ENCODE results near the gene CPEB1.

Gene CPEB1

DNA sequence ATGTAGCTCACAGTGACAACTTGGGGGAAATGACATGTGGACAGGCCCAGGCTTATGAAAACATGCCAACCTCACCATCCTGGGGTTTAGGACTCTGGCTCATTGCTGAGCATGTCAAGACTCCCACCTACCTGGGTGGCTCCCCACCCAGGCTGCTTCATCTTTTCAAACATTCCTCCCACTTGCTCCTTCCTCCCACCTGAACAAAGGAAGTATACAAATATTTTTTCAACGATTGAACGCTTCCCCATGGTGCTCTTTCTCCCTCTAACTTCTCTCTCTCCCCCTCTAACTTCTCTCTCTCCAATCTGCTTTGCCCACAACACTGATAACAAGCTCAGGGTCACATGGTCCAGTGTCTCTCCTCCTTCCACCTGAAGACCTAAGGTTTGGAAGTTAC is 27.7 kb upstream of the CPEB1 start:
- no peak overlapping the region for H2AK5ac ChIP-seq (ENCODE audit: low read length, severe bottlenecking)
- no peak overlapping the region for H3K4me3 ChIP-seq (ENCODE audit: insufficient read depth in 1 of 2, low read depth in 1 of 2, low read length in 2 of 2)
- H3K4ac ChIP-seq (ENCODE audit: low read depth in 1 of 2, low read length in 2 of 2) = no peak overlapping the region
- H3K79me1 ChIP-seq (replicated peaks; ENCODE audit: low read length, poor library complexity, severe bottlenecking) = no peaks in the 10 kb centered on the region
- no peak overlapping the region for H3K23ac ChIP-seq (ENCODE audit: low read length in 2 of 2)
- H3K27ac ChIP-seq (ENCODE audit: low read length, poor library complexity, severe bottlenecking) = no peak overlapping the region
- H4K8ac ChIP-seq (ENCODE audit: low read length) = no peak overlapping the region
- no peak overlapping the region for H3K18ac ChIP-seq (ENCODE audit: low read depth in 1 of 2, low read length in 2 of 2)
- H2AFZ ChIP-seq (ENCODE audit: low read depth, low read length) = no peak overlapping the region
- 49% methylated on average over 2 of the region's 2 CpGs for WGBS
- H4K91ac ChIP-seq (ENCODE audit: low read length) = no peak overlapping the region
- H3K9ac ChIP-seq (ENCODE audit: low read length) = no peak overlapping the region
- no peak overlapping the region for H2BK5ac ChIP-seq (ENCODE audit: low read depth, low read length, poor library complexity, severe bottlenecking)
- no peak overlapping the region for H3K4me2 ChIP-seq (ENCODE audit: low read length, poor library complexity, severe bottlenecking)
- no peaks in the 10 kb centered on the region for H3K4me1 ChIP-seq (ENCODE audit: control insufficient read depth, insufficient read depth, low read depth, low read length)
- peaks cover 22 to 41% of the 10 kb centered on the region in 2 experiments for H3K27me3 ChIP-seq (ENCODE audit: control insufficient read depth in 1 of 2, insufficient read depth in 1 of 2, low read length in 2 of 2)
- no peaks in the 10 kb centered on the region for H3K9me3 ChIP-seq (ENCODE audit: control insufficient read depth, low read length)
- H3K14ac ChIP-seq (ENCODE audit: low read length in 2 of 2) = no peak overlapping the region
- no peak overlapping the region for H2BK12ac ChIP-seq (ENCODE audit: low read length in 2 of 2)
- H2BK15ac ChIP-seq (ENCODE audit: low read depth, poor library complexity, severe bottlenecking) = no peak overlapping the region
- H3K36me3 ChIP-seq (ENCODE audit: control insufficient read depth in 1 of 2, insufficient read depth in 2 of 2, low read depth in 1 of 2, low read length in 2 of 2) = no peaks in the 10 kb centered on the region
- no peak for DNase-seq
- H2BK120ac ChIP-seq (ENCODE audit: low read depth, low read length) = no peak overlapping the region

DNA sequence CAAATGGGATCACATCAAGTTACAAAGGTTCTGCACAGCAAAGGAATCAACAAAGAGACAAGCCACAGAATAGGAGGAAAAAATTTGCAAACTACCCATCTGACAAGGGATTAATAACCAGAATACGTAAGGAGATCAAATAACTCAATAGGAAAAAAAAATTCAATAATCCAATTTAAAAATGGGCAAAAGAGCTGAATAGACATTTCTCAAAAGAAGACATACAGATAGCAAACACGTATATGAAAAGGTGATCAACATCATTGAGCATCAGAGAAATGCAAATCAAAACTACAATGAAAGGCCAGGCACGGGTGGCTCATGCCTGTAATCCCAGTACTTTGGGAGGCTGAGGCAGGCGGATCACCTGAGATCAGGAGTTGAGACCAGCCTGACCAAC is 23.5 kb upstream of the CPEB1 start:
- no peak overlapping the region for H2AK5ac ChIP-seq (ENCODE audit: low read length, severe bottlenecking)
- no peak overlapping the region for H2BK120ac ChIP-seq (ENCODE audit: low read depth, low read length)
- H3K23ac ChIP-seq (ENCODE audit: low read length in 2 of 2) = no peak overlapping the region
- H2BK12ac ChIP-seq (ENCODE audit: low read length in 2 of 2) = no peak overlapping the region
- no peak overlapping the region for H2AFZ ChIP-seq (ENCODE audit: low read depth, low read length)
- H4K8ac ChIP-seq (ENCODE audit: low read length) = no peak overlapping the region
- no peak overlapping the region for H2BK15ac ChIP-seq (ENCODE audit: low read depth, poor library complexity, severe bottlenecking)
- WGBS = 87% methylated on average over 3 of the region's 4 CpGs
- H3K14ac ChIP-seq (ENCODE audit: low read length in 2 of 2) = no peak overlapping the region
- no peak overlapping the region for H3K18ac ChIP-seq (ENCODE audit: low read depth in 1 of 2, low read length in 2 of 2)
- H3K27ac ChIP-seq (ENCODE audit: low read length, poor library complexity, severe bottlenecking) = no peak overlapping the region
- no peak for DNase-seq
- H3K4ac ChIP-seq (ENCODE audit: low read depth in 1 of 2, low read length in 2 of 2) = no peak overlapping the region
- H3K4me1 ChIP-seq (ENCODE audit: control insufficient read depth, insufficient read depth, low read depth, low read length) = no peaks in the 10 kb centered on the region
- peaks cover 5 to 7% of the 10 kb centered on the region in 2 experiments for H3K27me3 ChIP-seq (ENCODE audit: control insufficient read depth in 1 of 2, insufficient read depth in 1 of 2, low read length in 2 of 2)
- no peak overlapping the region for H2BK5ac ChIP-seq (ENCODE audit: low read depth, low read length, poor library complexity, severe bottlenecking)
- no peak overlapping the region for H3K4me3 ChIP-seq (ENCODE audit: insufficient read depth in 1 of 2, low read depth in 1 of 2, low read length in 2 of 2)
- H3K4me2 ChIP-seq (ENCODE audit: low read length, poor library complexity, severe bottlenecking) = no peak overlapping the region
- no peaks in the 10 kb centered on the region for H3K79me1 ChIP-seq (replicated peaks; ENCODE audit: low read length, poor library complexity, severe bottlenecking)
- no peak overlapping the region for H4K91ac ChIP-seq (ENCODE audit: low read length)
- no peaks in the 10 kb centered on the region for H3K36me3 ChIP-seq (ENCODE audit: control insufficient read depth in 1 of 2, insufficient read depth in 2 of 2, low read depth in 1 of 2, low read length in 2 of 2)
- no peaks in the 10 kb centered on the region for H3K9me3 ChIP-seq (ENCODE audit: control insufficient read depth, low read length)
- no peak overlapping the region for H3K9ac ChIP-seq (ENCODE audit: low read length)

DNA sequence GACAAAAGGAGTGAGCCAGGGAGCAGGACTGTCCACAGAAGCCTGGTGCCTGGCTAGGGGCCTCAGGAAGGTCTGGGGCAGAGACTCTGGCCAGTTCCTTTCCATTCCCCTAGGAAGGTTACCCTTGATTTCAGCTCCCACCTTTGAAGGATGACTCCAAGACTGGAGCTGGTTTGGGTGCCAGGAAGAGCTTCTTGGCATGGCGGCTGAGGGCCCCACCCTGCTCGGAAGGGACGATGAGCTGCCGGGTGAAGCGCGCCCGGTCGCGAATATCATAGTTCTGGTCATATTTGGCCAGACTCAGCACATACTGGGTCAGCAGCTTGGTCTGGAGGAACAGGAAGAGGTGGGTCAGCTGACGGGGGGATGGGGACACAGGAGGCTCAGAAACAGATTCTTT is 19.4 kb upstream of the CPEB1 start:
- H4K8ac ChIP-seq (ENCODE audit: low read length) = no peak overlapping the region
- H3K9ac ChIP-seq (ENCODE audit: low read length) = no peak overlapping the region
- peaks cover 0 to 18% of the 10 kb centered on the region in 2 experiments for H3K27me3 ChIP-seq (ENCODE audit: control insufficient read depth in 1 of 2, insufficient read depth in 1 of 2, low read length in 2 of 2)
- H3K4me1 ChIP-seq (ENCODE audit: control insufficient read depth, insufficient read depth, low read depth, low read length) = no peaks in the 10 kb centered on the region
- no peak overlapping the region for H2BK15ac ChIP-seq (ENCODE audit: low read depth, poor library complexity, severe bottlenecking)
- H3K4me3 ChIP-seq (ENCODE audit: insufficient read depth in 1 of 2, low read depth in 1 of 2, low read length in 2 of 2) = no peak overlapping the region
- H3K18ac ChIP-seq (ENCODE audit: low read depth in 1 of 2, low read length in 2 of 2) = no peak overlapping the region
- 92% methylated on average over 10 of the region's 10 CpGs for WGBS
- no peak overlapping the region for H2BK12ac ChIP-seq (ENCODE audit: low read length in 2 of 2)
- H3K9me3 ChIP-seq (ENCODE audit: control insufficient read depth, low read length) = no peaks in the 10 kb centered on the region
- H2BK120ac ChIP-seq (ENCODE audit: low read depth, low read length) = no peak overlapping the region
- no peak overlapping the region for H2AFZ ChIP-seq (ENCODE audit: low read depth, low read length)
- H3K4me2 ChIP-seq (ENCODE audit: low read length, poor library complexity, severe bottlenecking) = no peak overlapping the region
- H2AK5ac ChIP-seq (ENCODE audit: low read length, severe bottlenecking) = no peak overlapping the region
- H3K36me3 ChIP-seq (ENCODE audit: control insufficient read depth in 1 of 2, insufficient read depth in 2 of 2, low read depth in 1 of 2, low read length in 2 of 2) = no peaks in the 10 kb centered on the region
- H3K79me1 ChIP-seq (replicated peaks; ENCODE audit: low read length, poor library complexity, severe bottlenecking) = no peaks in the 10 kb centered on the region
- no peak overlapping the region for H3K4ac ChIP-seq (ENCODE audit: low read depth in 1 of 2, low read length in 2 of 2)
- H3K14ac ChIP-seq (ENCODE audit: low read length in 2 of 2) = no peak overlapping the region
- no peak for DNase-seq
- H2BK5ac ChIP-seq (ENCODE audit: low read depth, low read length, poor library complexity, severe bottlenecking) = no peak overlapping the region
- no peak overlapping the region for H4K91ac ChIP-seq (ENCODE audit: low read length)
- no peak overlapping the region for H3K27ac ChIP-seq (ENCODE audit: low read length, poor library complexity, severe bottlenecking)
- H3K23ac ChIP-seq (ENCODE audit: low read length in 2 of 2) = no peak overlapping the region

DNA sequence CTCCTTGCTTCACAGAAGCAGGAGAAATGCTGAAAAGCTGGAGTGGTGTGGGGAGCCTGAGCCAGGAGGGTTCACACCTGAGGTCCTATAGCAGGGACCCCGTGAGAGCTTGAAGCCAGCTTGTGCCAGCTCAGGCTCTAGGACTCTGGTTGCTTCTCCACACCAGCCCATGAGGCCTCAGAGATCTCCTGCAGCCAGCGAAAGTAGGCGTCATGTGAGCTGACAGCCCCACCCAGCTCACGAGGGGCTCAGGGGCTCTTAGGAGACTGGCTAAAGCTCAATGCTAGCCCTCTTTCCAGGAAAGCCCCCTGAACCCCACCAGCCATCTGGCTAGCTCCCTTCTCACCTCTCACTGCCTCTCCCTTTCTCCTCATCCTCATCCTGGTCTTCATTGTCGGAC is 16.9 kb upstream of the CPEB1 start:
- H2BK15ac ChIP-seq (ENCODE audit: low read depth, poor library complexity, severe bottlenecking) = no peak overlapping the region
- no peak overlapping the region for H3K14ac ChIP-seq (ENCODE audit: low read length in 2 of 2)
- WGBS = 81% methylated on average over 5 of the region's 5 CpGs
- H2BK12ac ChIP-seq (ENCODE audit: low read length in 2 of 2) = no peak overlapping the region
- no peaks in the 10 kb centered on the region for H3K36me3 ChIP-seq (ENCODE audit: control insufficient read depth in 1 of 2, insufficient read depth in 2 of 2, low read depth in 1 of 2, low read length in 2 of 2)
- no peak overlapping the region for H4K91ac ChIP-seq (ENCODE audit: low read length)
- no peak overlapping the region for H3K4ac ChIP-seq (ENCODE audit: low read depth in 1 of 2, low read length in 2 of 2)
- no peak overlapping the region for H3K9ac ChIP-seq (ENCODE audit: low read length)
- H3K27ac ChIP-seq (ENCODE audit: low read length, poor library complexity, severe bottlenecking) = no peak overlapping the region
- H3K18ac ChIP-seq (ENCODE audit: low read depth in 1 of 2, low read length in 2 of 2) = no peak overlapping the region
- H2BK120ac ChIP-seq (ENCODE audit: low read depth, low read length) = no peak overlapping the region
- no peak overlapping the region for H3K4me2 ChIP-seq (ENCODE audit: low read length, poor library complexity, severe bottlenecking)
- H3K79me1 ChIP-seq (replicated peaks; ENCODE audit: low read length, poor library complexity, severe bottlenecking) = no peaks in the 10 kb centered on the region
- no peak overlapping the region for H2BK5ac ChIP-seq (ENCODE audit: low read depth, low read length, poor library complexity, severe bottlenecking)
- DNase-seq = no peak
- H2AK5ac ChIP-seq (ENCODE audit: low read length, severe bottlenecking) = no peak overlapping the region
- no peak overlapping the region for H2AFZ ChIP-seq (ENCODE audit: low read depth, low read length)
- peaks cover 0 to 32% of the 10 kb centered on the region in 2 experiments for H3K27me3 ChIP-seq (ENCODE audit: control insufficient read depth in 1 of 2, insufficient read depth in 1 of 2, low read length in 2 of 2)
- no peaks in the 10 kb centered on the region for H3K9me3 ChIP-seq (ENCODE audit: control insufficient read depth, low read length)
- H3K23ac ChIP-seq (ENCODE audit: low read length in 2 of 2) = no peak overlapping the region
- no peaks in the 10 kb centered on the region for H3K4me1 ChIP-seq (ENCODE audit: control insufficient read depth, insufficient read depth, low read depth, low read length)
- H3K4me3 ChIP-seq (ENCODE audit: insufficient read depth in 1 of 2, low read depth in 1 of 2, low read length in 2 of 2) = no peak overlapping the region
- no peak overlapping the region for H4K8ac ChIP-seq (ENCODE audit: low read length)

All from mesenchymal stem cell (in vitro differentiated cells and primary cell).